Cerebellar cortex (tissue), 1 donor: ENCODE measurements around the gene RXFP1.

Experiments
- DNase-seq: peaks from one replicate; pipeline ENCODE4 v3.0.0-alpha.2; 2015; ENCODE audit warnings: low spot score

The RXFP1 gene

GRCh38 chr4:158671915-158672806 is 150.5 kb downstream of the RXFP1 start, which contains the start of gene ETFDH:
TSS of gene ETFDH (plus strand) at chr4:158672296. CDS start at chr4:158672457, 161 bp downstream.
- DNase-seq = peak; percentile 100

- DNase-seq = no peak
These were observed 152.0 kb downstream of the RXFP1 start for GRCh38 chr4:158673633-158674032.

GRCh38 chr4:158676076-158676475 is 154.4 kb downstream of the RXFP1 start:
- DNase-seq = no peak

GRCh38 chr4:158678767-158679166 is 157.1 kb downstream of the RXFP1 start:
- no peak for DNase-seq

GRCh38 chr4:158681629-158682028 is 159.9 kb downstream of the RXFP1 start:
- no peak for DNase-seq

GRCh38 chr4:158682066-158682465 is 160.4 kb downstream of the RXFP1 start:
- DNase-seq = no peak

GRCh38 chr4:158688813-158689212 is 167.1 kb downstream of the RXFP1 start:
- no peak for DNase-seq
